Neural crest cell (in vitro differentiated cells): Measurements from ENCODE around the gene CEACAM16. TPM values are rescaled to one million over a fixed set of nuclear protein-coding genes. Genes with fewer than 3 reads are reported as not detected.

Source experiments
- DNase-seq: peaks from one replicate; pipeline ENCODE4 v3.0.0; 2021; ENCODE audit warnings: low read depth, mixed read lengths, low spot score
- H3K27ac Mint-ChIP-seq: one replicate; pipeline ENCODE4 v1.8.0; 2021; ENCODE audit warnings: mild to moderate bottlenecking, mixed read lengths; ENCODE audit not compliant: unreplicated experiment
- H3K27me3 Mint-ChIP-seq: 2 replicates; pipeline ENCODE4 v1.8.0; 2021; ENCODE audit warnings: low read depth, mild to moderate bottlenecking, mixed read lengths
- H3K36me3 Mint-ChIP-seq: 2 replicates; pipeline ENCODE4 v1.8.0; 2021; ENCODE audit warnings: low read depth, mild to moderate bottlenecking, mixed read lengths
- H3K4me1 Mint-ChIP-seq: 2 replicates; pipeline ENCODE4 v1.8.0; 2021; ENCODE audit warnings: mixed read lengths
- H3K4me3 Mint-ChIP-seq: one replicate; pipeline ENCODE4 v1.8.0; 2021; ENCODE audit warnings: mild to moderate bottlenecking, mixed read lengths
- H3K9me3 Mint-ChIP-seq: 2 replicates; pipeline ENCODE4 v1.8.0; 2021; ENCODE audit warnings: mixed read lengths
- CTCF ChIP-seq: fragments of 200-600 bp; sonication (generic); conservative IDR thresholded peaks from 2 replicates; pipeline ENCODE4 v1.5.0; 2021; ENCODE audit warnings: antibody characterized with exemption, mild to moderate bottlenecking
- total RNA-seq: library from RNA; stranded (reverse); gene quantifications from 2 replicates; pipeline ENCODE4 v1.2.1, GENCODE V29; 2021

The CEACAM16 gene
- total RNA-seq, 1 donor from 2014 or later: not detected

GRCh38 chr19:44684892-44685863 lies 13.8 kb upstream of the CEACAM16 start:
- Mint-ChIP-seq H3K4me3 (no peak overlapping the region), H3K27ac (peak overlapping the region; percentile 78), H3K27me3 (no peaks in the 10 kb centered on the region), H3K36me3 (no peaks in the 10 kb centered on the region), H3K4me1 (peaks cover 5% of the 10 kb centered on the region), H3K9me3 (no peaks in the 10 kb centered on the region)
- TF ChIP-seq CTCF: no peak
- DNase-seq: no peak

- TF ChIP-seq CTCF: no peak
- DNase-seq: no peak
- Mint-ChIP-seq H3K4me3 (no peak overlapping the region), H3K27me3 (no peaks in the 10 kb centered on the region), H3K9me3 (no peaks in the 10 kb centered on the region), H3K36me3 (no peaks in the 10 kb centered on the region), H3K4me1 (peaks cover 5% of the 10 kb centered on the region), H3K27ac (no peak overlapping the region)
Observed at GRCh38 chr19:44685877-44686276, 13.1 kb upstream of the CEACAM16 start.

- Mint-ChIP-seq H3K27ac (no peak overlapping the region), H3K27me3 (no peaks in the 10 kb centered on the region), H3K36me3 (no peaks in the 10 kb centered on the region), H3K4me1 (peaks cover 5% of the 10 kb centered on the region), H3K4me3 (no peak overlapping the region), H3K9me3 (no peaks in the 10 kb centered on the region)
- no peak for TF ChIP-seq CTCF
- DNase-seq: no peak
Observed at GRCh38 chr19:44686896-44687295, 12.1 kb upstream of the CEACAM16 start.

- no peak overlapping the region for H3K27ac Mint-ChIP-seq
Observed at GRCh38 chr19:44687888-44688287, 11.1 kb upstream of the CEACAM16 start.

More at GRCh38 chr19:44687888-44688287, 11.1 kb upstream of the CEACAM16 start:
- H3K36me3 Mint-ChIP-seq: no peaks in the 10 kb centered on the region
- H3K27me3 Mint-ChIP-seq: no peaks in the 10 kb centered on the region
- H3K9me3 Mint-ChIP-seq: no peaks in the 10 kb centered on the region
- no peak for DNase-seq
- peaks cover 5% of the 10 kb centered on the region for H3K4me1 Mint-ChIP-seq
- H3K4me3 Mint-ChIP-seq: no peak overlapping the region
- no peak for TF ChIP-seq CTCF
